Myocyte (in vitro differentiated cells): ENCODE results near the gene LRRN4. TPM values are rescaled to one million over a fixed set of nuclear protein-coding genes. Genes with fewer than 3 reads are reported as not detected.

ENCODE experiments used
- total RNA-seq: library from RNA; depleted of rRNA; stranded (reverse); fragments of >200 nt; gene quantifications from 2 replicates; pipeline ENCODE4 v1.2.3, GENCODE V29; 2014

Gene LRRN4
- total RNA-seq, 1 donor from 2014 or later, result not detected

Other genes starting within 250 kb of the LRRN4 start
- 3.5 and 4.7 TPM in 2 replicates for gene CHGB, start 142.6 kb downstream of the LRRN4 start, total RNA-seq
- 12.5 and 18.1 TPM in 2 replicates for gene TRMT6, start 103.5 kb downstream of the LRRN4 start, total RNA-seq
- gene MCM8, start 103.4 kb downstream of the LRRN4 start, total RNA-seq, result 9.3 and 12.9 TPM in 2 replicates
- 55.9 and 80.2 TPM in 2 replicates for gene CRLS1, start 47.9 kb downstream of the LRRN4 start, total RNA-seq
- gene FERMT1, start 69.0 kb upstream of the LRRN4 start, total RNA-seq, result 2.6 and 5.2 TPM in 2 replicates